Measurements from ENCODE around the gene SELENOV. TPM values are rescaled to one million over a fixed set of nuclear protein-coding genes. Genes with fewer than 3 reads are reported as not detected.

Gene SELENOV
- total and polyA plus RNA-seq, 9 of the 15 experiments (the other 6 are each of a cell fraction or from before 2014, with no cell fraction given), result 0.04 to 0.09 (median 0.06) TPM; not detected in 4

DNA sequence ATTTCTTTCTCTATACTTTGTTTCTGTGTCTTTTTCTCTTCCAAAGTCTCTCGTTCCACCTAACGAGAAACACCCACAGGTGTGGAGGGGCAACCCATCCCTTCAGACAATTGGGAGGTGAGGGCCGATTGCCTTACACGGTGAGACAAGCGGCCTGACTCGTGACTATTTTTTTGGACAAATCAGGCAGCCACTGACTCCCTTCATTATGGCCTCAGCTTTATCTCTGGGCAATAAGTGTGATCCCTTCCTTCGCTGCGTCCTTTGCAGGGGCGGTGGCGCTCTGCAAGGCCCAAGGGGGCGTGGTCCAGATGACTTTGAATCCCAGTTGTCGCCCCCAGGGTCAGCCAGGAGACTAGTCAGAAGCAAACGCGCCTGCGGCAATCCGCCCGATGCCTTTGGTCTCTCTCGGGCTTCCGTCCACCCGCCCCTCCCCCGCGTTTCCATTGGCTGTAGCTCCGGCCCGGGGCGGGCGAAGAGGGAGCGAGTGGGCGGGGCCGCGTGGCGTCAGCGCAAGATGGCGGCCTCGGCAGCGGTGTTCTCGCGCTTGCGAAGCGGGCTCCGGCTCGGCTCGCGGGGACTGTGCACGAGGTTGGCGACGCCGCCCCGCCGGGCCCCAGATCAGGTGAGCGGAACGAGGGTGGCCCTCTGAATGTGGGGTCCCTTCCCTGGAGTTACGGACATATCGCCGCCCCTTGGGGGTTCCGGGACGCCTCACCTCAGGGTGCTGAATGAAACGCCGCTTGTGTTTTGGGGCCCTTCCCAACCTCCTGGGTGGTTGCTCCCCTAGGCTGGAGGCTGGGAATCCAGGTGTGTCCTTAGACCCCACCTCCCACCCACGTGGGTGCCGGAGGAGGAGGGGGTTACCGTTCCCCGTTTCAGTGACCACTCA, 34.4 kb upstream of the SELENOV start, which contains the start of gene TIMM50 (continued):
- TF ChIP-seq ZBTB7A (IDR thresholded peaks at IDR 0.05; ENCODE audit: borderline replicate concordance, control insufficient read depth, low read depth, low read length) (peak; percentile 99), NR2C2 (CRISPR knock-in tag; IDR thresholded peaks at IDR 0.05) (peak; percentile 80), NR2C2 (tag; IDR thresholded peaks at IDR 0.05) (peak; percentile 85), ZMIZ1 (IDR thresholded peaks at IDR 0.05; ENCODE audit: low read depth in 2 of 2, low read length in 2 of 2) (peak in 1 of 2 experiments; percentile 64; a peak in 2 of 4 replicates), SIN3B (IDR thresholded peaks at IDR 0.05; ENCODE audit: low read depth) (peak; percentile 97)
- TF ChIP-seq, protein P1, sequence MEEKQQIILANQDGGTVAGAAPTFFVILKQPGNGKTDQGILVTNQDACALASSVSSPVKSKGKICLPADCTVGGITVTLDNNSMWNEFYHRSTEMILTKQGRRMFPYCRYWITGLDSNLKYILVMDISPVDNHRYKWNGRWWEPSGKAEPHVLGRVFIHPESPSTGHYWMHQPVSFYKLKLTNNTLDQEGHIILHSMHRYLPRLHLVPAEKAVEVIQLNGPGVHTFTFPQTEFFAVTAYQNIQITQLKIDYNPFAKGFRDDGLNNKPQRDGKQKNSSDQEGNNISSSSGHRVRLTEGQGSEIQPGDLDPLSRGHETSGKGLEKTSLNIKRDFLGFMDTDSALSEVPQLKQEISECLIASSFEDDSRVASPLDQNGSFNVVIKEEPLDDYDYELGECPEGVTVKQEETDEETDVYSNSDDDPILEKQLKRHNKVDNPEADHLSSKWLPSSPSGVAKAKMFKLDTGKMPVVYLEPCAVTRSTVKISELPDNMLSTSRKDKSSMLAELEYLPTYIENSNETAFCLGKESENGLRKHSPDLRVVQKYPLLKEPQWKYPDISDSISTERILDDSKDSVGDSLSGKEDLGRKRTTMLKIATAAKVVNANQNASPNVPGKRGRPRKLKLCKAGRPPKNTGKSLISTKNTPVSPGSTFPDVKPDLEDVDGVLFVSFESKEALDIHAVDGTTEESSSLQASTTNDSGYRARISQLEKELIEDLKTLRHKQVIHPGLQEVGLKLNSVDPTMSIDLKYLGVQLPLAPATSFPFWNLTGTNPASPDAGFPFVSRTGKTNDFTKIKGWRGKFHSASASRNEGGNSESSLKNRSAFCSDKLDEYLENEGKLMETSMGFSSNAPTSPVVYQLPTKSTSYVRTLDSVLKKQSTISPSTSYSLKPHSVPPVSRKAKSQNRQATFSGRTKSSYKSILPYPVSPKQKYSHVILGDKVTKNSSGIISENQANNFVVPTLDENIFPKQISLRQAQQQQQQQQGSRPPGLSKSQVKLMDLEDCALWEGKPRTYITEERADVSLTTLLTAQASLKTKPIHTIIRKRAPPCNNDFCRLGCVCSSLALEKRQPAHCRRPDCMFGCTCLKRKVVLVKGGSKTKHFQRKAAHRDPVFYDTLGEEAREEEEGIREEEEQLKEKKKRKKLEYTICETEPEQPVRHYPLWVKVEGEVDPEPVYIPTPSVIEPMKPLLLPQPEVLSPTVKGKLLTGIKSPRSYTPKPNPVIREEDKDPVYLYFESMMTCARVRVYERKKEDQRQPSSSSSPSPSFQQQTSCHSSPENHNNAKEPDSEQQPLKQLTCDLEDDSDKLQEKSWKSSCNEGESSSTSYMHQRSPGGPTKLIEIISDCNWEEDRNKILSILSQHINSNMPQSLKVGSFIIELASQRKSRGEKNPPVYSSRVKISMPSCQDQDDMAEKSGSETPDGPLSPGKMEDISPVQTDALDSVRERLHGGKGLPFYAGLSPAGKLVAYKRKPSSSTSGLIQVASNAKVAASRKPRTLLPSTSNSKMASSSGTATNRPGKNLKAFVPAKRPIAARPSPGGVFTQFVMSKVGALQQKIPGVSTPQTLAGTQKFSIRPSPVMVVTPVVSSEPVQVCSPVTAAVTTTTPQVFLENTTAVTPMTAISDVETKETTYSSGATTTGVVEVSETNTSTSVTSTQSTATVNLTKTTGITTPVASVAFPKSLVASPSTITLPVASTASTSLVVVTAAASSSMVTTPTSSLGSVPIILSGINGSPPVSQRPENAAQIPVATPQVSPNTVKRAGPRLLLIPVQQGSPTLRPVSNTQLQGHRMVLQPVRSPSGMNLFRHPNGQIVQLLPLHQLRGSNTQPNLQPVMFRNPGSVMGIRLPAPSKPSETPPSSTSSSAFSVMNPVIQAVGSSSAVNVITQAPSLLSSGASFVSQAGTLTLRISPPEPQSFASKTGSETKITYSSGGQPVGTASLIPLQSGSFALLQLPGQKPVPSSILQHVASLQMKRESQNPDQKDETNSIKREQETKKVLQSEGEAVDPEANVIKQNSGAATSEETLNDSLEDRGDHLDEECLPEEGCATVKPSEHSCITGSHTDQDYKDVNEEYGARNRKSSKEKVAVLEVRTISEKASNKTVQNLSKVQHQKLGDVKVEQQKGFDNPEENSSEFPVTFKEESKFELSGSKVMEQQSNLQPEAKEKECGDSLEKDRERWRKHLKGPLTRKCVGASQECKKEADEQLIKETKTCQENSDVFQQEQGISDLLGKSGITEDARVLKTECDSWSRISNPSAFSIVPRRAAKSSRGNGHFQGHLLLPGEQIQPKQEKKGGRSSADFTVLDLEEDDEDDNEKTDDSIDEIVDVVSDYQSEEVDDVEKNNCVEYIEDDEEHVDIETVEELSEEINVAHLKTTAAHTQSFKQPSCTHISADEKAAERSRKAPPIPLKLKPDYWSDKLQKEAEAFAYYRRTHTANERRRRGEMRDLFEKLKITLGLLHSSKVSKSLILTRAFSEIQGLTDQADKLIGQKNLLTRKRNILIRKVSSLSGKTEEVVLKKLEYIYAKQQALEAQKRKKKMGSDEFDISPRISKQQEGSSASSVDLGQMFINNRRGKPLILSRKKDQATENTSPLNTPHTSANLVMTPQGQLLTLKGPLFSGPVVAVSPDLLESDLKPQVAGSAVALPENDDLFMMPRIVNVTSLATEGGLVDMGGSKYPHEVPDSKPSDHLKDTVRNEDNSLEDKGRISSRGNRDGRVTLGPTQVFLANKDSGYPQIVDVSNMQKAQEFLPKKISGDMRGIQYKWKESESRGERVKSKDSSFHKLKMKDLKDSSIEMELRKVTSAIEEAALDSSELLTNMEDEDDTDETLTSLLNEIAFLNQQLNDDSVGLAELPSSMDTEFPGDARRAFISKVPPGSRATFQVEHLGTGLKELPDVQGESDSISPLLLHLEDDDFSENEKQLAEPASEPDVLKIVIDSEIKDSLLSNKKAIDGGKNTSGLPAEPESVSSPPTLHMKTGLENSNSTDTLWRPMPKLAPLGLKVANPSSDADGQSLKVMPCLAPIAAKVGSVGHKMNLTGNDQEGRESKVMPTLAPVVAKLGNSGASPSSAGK (IDR thresholded peaks at IDR 0.05), result no peak; the same call in 1 of the 2 replicates

All from K562 (cell line).